ENCODE results near the gene CWC22. TPM values are rescaled to one million over a fixed set of nuclear protein-coding genes. Genes with fewer than 3 reads are reported as not detected.

CWC22 gene
- total and polyA plus RNA-seq, 2 donors (not counting 1 experiment from before 2014, with no cell fraction given), result 6.4 to 22.5 TPM

GRCh38 chr2:180050246-180050645 lies 43.1 kb upstream of the CWC22 start:
- no peak overlapping the region for H3K4me3 ChIP-seq (replicated peaks in 1 of 4; ENCODE audit: control extremely low read depth in 1 of 4, insufficient read depth in 1 of 4, low read depth in 3 of 4, low read length in 4 of 4)
- H3K4me2 ChIP-seq (ENCODE audit: extremely low read depth, insufficient read depth, low read length), result no peak overlapping the region
- no peak overlapping the region for H3K27ac ChIP-seq (ENCODE audit: insufficient read depth, low read length)
- H3K36me3 ChIP-seq (ENCODE audit: control insufficient read depth, insufficient read depth, low read length), result no peaks in the 10 kb centered on the region
- no peak overlapping the region for H2AFZ ChIP-seq (ENCODE audit: low read length)
- no peaks in the 10 kb centered on the region for H3K79me2 ChIP-seq (ENCODE audit: control insufficient read depth, insufficient read depth, low read length)
- TF ChIP-seq CTCF (conservative IDR thresholded peaks at IDR 0.05 in 1 of 2, IDR thresholded peaks at IDR 0.05 in 1 of 2; ENCODE audit: low read depth in 1 of 2, low read length in 2 of 2), result no peak
- TF ChIP-seq EZH2 (IDR thresholded peaks at IDR 0.05; ENCODE audit: low read length, missing control alignments), result no peak
- no peaks in the 10 kb centered on the region for H4K20me1 ChIP-seq (ENCODE audit: control insufficient read depth, extremely low read depth, insufficient read depth, low read length)
- no peak overlapping the region for H3K9ac ChIP-seq (ENCODE audit: insufficient read depth, low read length)
- peak in 1 of 2 donors; percentile 31 for DNase-seq (ENCODE audit: low read depth in 2 of 2)
- H3K9me3 ChIP-seq (ENCODE audit: control insufficient read depth, insufficient read depth, low read depth, low read length), result no peaks in the 10 kb centered on the region
- H3K4me1 ChIP-seq (ENCODE audit: control insufficient read depth, extremely low read depth, insufficient read depth, low read length), result no peaks in the 10 kb centered on the region
- H3K27me3 ChIP-seq (ENCODE audit: control insufficient read depth, insufficient read depth, low read length), result no peaks in the 10 kb centered on the region

GRCh38 chr2:180048251-180048650 lies 41.2 kb upstream of the CWC22 start:
- Histone ChIP-seq H2AFZ (ENCODE audit: low read length) (no peak overlapping the region), H3K9ac (ENCODE audit: insufficient read depth, low read length) (no peak overlapping the region), H4K20me1 (ENCODE audit: control insufficient read depth, extremely low read depth, insufficient read depth, low read length) (no peaks in the 10 kb centered on the region), H3K27ac (ENCODE audit: insufficient read depth, low read length) (no peak overlapping the region), H3K9me3 (ENCODE audit: control insufficient read depth, insufficient read depth, low read depth, low read length) (no peaks in the 10 kb centered on the region), H3K4me1 (ENCODE audit: control insufficient read depth, extremely low read depth, insufficient read depth, low read length) (no peaks in the 10 kb centered on the region), H3K36me3 (ENCODE audit: control insufficient read depth, insufficient read depth, low read length) (no peaks in the 10 kb centered on the region), H3K27me3 (ENCODE audit: control insufficient read depth, insufficient read depth, low read length) (no peaks in the 10 kb centered on the region), H3K79me2 (ENCODE audit: control insufficient read depth, insufficient read depth, low read length) (no peaks in the 10 kb centered on the region), H3K4me3 (replicated peaks in 1 of 4; ENCODE audit: control extremely low read depth in 1 of 4, insufficient read depth in 1 of 4, low read depth in 3 of 4, low read length in 4 of 4) (no peak overlapping the region), H3K4me2 (ENCODE audit: extremely low read depth, insufficient read depth, low read length) (no peak overlapping the region)
- DNase-seq (ENCODE audit: low read depth in 2 of 2), result peak; percentile 39 to 81
- TF ChIP-seq CTCF (conservative IDR thresholded peaks at IDR 0.05 in 1 of 2, IDR thresholded peaks at IDR 0.05 in 1 of 2; ENCODE audit: low read depth in 1 of 2, low read length in 2 of 2) (no peak), EZH2 (IDR thresholded peaks at IDR 0.05; ENCODE audit: low read length, missing control alignments) (no peak)

- TF ChIP-seq EZH2 (IDR thresholded peaks at IDR 0.05; ENCODE audit: low read length, missing control alignments) (no peak), CTCF (conservative IDR thresholded peaks at IDR 0.05 in 1 of 2, IDR thresholded peaks at IDR 0.05 in 1 of 2; ENCODE audit: low read depth in 1 of 2, low read length in 2 of 2) (no peak)
- Histone ChIP-seq H2AFZ (ENCODE audit: low read length) (no peak overlapping the region), H3K79me2 (ENCODE audit: control insufficient read depth, insufficient read depth, low read length) (no peaks in the 10 kb centered on the region), H3K9me3 (ENCODE audit: control insufficient read depth, insufficient read depth, low read depth, low read length) (no peaks in the 10 kb centered on the region), H3K9ac (ENCODE audit: insufficient read depth, low read length) (no peak overlapping the region), H3K4me3 (replicated peaks in 1 of 4; ENCODE audit: control extremely low read depth in 1 of 4, insufficient read depth in 1 of 4, low read depth in 3 of 4, low read length in 4 of 4) (no peak overlapping the region), H3K27me3 (ENCODE audit: control insufficient read depth, insufficient read depth, low read length) (no peaks in the 10 kb centered on the region), H3K4me1 (ENCODE audit: control insufficient read depth, extremely low read depth, insufficient read depth, low read length) (no peaks in the 10 kb centered on the region), H4K20me1 (ENCODE audit: control insufficient read depth, extremely low read depth, insufficient read depth, low read length) (no peaks in the 10 kb centered on the region), H3K36me3 (ENCODE audit: control insufficient read depth, insufficient read depth, low read length) (no peaks in the 10 kb centered on the region), H3K27ac (ENCODE audit: insufficient read depth, low read length) (no peak overlapping the region), H3K4me2 (ENCODE audit: extremely low read depth, insufficient read depth, low read length) (no peak overlapping the region)
- peak; percentile 37 to 63 for DNase-seq (ENCODE audit: low read depth in 2 of 2)
Measured at GRCh38 chr2:180046776-180047175, 39.7 kb upstream of the CWC22 start.

Data from fibroblast of lung (primary cell).